Renal cortical epithelial cell (primary cell): ENCODE measurements around the gene GAL3ST2. TPM values are rescaled to one million over a fixed set of nuclear protein-coding genes. Genes with fewer than 3 reads are reported as not detected.
"Not testable (repeated sequence)": the region's sequence is repeated elsewhere in the genome, so short reads cannot be mapped to it uniquely, and the experiment has no call there.

Experiments
- DNase-seq: peaks from one replicate; pipeline ENCODE4 v3.0.0-alpha.2; 2011; ENCODE audit warnings: low read depth
- total RNA-seq: library from RNA; depleted of rRNA; stranded (reverse); fragments of >200 nt; gene quantifications from 2 replicates; pipeline ENCODE4 v1.2.3, GENCODE V29; 2014

GAL3ST2 gene
- total RNA-seq, 1 donor from 2014 or later = 0.70 TPM

DNA sequence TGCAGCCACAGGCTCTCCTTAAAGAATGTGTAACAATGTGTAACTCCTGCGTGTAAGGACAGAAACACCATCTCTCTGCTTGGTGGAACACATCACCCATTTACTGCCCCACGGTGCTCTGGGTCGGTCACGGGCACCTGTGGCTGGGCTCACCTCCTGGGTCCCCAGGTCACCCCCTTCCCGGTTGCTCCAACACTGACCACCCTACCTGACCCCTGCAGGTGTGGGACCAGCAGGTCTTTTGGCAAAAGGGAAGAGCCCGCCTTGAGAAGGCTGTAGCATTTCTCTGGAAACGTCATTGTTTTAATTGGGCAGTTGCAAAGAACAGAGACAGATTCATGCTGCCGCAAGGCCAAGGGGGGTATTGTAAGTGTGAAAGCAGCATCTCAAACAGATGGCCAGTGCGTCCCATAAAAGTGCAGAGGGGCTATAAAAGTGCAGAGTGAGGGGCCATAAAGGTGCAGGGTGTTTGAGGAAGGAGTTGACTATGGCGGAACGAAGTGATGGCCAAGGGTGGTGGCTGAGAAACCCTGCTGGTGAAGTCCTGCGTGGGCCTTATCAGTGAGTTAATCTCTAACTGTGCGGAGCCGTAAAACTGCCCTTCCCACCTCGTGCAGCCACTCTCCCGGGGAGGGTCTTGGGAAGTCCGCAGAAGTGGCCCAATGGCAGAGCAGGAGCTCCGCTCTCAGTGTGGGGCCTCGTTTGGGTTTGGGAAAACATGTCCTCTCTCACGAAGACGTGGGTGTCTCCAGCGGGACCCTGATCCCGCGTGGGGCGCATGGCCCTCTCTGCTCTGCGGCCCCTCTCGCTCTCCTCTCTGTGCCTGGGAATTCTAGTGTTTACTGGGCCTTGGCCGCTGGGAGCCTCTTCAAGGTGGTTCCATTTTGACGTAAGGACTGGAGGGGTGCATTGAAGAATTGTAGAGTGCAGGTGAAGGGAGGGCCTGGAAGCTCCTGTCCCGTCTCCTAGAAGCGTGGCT, 18.7 kb downstream of the GAL3ST2 start:
- DNase-seq = no peak

DNA sequence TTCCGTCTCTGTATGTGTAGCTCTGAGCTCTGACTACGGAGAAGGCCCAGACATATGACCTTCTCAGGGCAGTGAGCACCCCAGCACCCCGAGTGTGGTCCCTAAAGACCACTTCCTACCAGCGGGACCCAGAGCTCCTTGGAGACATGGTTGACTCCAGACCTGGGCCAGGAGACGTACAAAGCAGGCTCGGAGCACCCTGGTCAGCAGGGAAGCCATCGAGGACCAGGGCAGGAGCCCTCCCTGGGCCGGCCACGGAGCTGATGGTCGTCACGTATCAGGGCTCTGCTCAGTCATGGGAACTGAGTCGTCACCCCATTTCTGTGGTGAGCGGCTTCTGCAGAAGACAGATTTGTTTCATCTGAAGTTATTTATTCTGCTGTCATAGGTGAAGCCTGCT, 19.6 kb downstream of the GAL3ST2 start:
- no peak for DNase-seq

DNA sequence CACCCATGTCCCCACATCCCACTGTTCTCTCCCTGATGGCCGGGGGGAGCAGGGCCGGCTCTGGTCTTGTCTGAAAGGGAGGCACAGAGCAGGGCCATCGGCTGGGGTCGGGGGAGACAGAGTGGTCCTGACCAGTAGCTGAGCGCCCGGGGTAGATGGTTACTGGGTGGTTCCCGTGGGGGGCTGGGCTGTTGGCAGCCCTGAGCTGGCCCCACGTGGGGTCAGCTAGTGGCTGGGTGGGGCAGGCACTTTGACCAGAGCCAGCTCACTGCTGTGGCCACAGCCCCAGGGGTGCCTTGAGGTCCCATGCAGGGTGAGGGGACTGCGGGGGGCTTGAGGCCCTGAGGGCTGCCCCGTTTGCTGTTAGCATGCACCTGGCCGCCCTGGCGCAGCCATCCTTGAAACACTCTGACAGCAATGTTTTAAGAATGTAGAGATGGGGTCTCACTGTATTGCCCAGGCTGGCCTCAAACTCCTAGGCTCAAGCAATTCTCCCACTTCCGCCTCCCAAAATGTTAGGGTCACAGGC, 20.1 kb downstream of the GAL3ST2 start:
- DNase-seq = no peak

DNA sequence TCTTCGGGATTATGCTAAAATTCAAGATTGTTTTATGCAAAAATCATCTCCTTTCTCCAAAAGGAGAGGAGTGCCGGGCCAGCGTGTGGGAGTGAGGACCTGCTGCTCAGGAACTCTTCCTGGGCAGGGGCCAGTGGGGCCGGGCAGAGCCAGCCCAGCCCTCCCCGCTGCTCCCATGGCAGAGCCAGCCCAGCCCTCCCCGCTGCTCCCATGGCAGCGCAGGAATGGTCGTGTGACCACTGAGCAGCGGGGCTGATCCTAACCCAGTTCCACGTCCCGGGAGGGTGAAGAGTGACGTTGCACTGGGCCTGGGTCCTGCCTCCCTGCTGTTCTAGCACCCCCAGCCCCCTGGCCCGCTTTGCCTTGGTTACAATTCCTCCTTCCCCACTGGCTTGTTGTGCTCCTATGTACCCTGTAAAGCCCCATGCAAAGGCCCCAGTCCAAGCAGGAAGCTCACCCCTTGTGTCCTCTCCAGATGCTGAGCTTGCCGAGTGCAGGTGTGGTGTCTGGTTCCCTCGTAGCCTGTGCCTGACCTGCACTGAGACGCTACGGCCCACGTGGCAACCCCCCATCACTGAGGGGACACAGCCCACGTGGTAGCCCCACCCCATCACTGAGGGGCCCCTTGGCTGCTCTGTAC, 20.9 kb downstream of the GAL3ST2 start:
- DNase-seq = no peak

DNA sequence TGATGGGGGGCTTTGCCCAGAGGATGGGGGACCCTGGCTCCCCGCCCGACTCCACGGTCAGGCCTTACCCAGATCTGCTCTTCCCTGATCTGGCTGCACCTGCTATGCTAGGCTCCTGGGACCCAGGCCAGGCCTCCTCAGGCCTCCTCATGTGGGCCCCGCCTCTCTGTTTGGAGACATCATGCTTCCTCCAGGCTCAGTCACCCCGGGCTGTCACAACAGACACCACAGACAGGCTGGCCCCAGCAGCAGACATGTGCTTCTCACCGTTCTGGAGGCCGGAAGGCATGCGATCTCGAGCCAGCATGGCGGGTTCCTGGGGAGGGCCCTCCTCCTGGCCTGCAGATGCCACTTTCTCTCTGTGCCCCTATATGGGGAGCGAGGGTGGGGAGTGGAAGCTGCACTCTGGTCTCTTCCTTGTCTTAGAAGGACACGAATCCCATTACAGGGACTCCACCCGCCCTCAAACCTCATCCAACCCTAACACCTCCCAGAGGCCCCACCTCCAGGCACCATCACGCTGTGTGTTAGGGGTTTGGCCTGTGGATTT, 21.5 kb downstream of the GAL3ST2 start:
- DNase-seq = no peak

DNA sequence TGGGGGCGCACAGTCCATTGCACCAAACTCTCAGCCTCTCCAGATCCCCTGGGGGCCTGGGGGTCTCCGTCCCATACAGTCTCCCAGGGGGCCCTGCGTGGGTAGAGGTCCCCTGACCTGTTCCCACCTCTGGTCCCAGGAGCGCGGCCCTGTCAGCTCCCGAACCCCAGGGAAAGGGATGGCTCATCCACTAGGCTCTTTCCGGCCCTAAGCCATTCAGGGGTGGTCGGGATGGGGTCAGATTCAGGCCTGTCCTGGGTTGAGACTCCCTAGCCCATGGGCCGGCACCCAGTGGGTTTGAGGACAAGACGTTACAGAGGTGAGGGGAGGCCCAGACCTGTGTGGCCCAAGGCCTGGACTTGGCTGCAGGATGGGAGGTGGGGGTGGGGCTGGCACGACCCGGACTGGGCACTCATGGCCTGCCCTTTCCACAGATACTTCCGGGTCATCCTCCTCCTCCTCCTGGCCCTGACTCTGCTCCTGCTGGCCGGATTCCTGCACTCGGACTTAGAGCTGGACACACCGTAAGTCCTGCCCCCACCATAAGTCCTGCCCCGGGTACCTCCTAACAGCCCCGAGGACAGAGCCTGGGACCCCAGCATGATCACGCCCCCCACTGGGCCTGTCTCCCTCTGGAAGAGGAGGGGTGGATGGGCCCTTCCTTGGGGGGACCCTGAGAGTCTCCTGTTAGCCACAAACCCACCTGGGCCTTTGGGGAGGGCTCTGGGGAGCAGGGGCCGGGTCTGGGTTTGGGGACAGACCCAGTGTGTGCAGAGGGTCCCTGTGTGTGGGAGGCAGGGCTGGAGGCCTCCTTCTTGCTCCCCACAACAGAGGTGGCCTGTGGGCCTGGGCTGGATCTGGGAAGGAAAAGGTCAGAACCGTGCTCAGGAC, 22.3 kb downstream of the GAL3ST2 start:
- no peak for DNase-seq

DNA sequence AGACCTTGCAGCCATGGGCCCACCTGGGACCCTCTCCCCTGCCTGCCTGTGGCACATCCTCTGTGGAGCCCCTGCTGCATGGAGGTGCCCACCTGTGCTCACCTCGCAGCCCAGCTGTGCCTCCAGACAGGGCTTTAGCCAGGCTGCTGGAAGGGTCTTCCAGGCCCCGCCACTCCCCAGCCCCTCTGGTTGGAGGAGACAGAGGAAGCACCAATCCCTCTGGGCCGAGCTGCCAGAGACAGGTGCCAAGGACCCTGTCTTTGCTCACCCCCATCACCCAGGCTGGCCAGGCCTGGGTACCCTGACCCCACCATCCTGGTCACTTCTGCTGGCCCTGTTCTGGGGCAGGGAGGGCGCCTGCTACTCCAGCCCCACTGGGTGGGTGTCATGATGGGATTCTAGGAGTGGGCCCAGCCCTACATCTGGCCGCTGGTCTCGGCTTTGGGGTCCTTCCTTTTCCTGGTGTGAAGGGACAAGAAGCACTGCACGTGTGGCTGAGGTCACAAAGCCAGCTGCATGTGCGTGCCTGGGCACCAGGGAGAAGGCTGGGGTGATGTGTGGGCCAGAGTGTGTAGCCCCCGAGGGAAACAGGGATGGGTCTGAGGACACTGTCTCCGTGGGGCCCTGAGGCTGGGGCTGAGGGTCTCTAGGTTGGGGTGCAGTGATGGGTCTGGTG, 23.0 kb downstream of the GAL3ST2 start:
- no peak for DNase-seq

DNA sequence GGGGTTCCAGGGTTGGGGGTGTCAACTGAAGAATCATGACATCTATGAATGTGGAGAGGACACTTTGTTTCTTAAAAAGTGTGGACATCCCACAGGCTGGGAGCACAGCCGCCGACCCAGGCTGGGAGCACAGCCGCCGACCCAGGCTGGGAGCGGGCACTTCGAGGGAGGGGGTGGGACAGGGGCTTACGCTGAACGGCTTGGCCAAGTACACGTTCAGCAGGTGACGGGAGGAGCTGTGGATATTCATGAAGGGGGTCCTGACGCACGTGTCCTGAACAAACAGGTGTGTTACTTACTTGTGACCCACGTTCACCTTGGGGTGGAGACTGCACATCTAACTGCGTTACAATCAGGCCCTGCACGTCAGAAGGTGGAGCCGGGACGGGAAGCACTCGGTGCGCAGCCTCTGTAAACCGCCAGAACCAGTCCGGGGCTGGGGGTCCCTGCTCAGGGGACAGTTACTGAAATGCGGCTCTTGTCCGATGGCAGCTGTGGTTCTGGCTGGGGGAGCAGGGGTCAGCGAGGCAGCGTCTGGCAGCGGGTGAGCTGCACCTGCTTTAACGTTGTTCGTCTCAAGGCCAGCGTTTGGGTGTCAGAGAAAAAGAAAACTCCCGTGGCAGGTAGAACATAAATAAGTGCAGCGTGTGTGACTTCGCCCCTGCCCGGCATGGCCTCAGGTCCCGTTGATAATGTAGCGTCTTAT, 23.7 kb downstream of the GAL3ST2 start:
- not testable (repeated sequence) for DNase-seq

DNA sequence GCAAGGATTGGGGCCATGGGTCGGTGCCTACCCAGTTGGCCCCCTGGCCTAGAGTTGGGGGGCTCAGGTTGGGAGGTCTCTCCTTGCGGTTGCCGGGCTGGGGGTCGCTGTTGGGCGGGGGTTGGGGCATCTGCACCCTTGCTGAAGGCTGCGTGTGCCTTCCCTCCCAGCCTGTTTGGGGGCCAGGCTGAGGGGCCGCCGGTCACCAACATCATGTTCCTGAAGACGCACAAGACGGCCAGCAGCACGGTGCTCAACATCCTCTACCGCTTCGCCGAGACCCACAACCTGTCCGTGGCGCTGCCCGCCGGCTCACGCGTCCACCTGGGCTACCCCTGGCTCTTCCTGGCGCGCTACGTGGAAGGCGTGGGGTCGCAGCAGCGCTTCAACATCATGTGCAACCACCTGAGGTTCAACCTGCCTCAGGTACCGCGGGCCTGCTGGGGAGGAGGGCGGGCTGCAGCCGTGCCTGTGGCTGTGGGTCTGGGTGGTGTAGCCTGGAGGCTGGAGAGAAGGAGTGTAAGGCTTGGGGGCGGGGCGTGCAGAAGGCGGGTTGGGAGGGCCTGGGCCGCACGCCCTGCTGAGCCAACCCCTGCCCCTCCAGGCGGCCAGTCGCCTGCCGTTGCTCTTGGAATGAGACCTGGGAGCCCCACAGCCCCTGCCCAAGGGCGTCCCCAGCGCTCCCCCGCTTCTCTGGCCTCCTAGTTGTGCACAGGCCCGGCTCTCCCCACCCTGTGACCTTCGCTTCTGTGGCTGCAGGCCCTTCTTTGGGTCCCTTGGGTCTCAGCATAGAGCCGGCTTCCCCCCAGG, 25.2 kb downstream of the GAL3ST2 start:
- DNase-seq = no peak

DNA sequence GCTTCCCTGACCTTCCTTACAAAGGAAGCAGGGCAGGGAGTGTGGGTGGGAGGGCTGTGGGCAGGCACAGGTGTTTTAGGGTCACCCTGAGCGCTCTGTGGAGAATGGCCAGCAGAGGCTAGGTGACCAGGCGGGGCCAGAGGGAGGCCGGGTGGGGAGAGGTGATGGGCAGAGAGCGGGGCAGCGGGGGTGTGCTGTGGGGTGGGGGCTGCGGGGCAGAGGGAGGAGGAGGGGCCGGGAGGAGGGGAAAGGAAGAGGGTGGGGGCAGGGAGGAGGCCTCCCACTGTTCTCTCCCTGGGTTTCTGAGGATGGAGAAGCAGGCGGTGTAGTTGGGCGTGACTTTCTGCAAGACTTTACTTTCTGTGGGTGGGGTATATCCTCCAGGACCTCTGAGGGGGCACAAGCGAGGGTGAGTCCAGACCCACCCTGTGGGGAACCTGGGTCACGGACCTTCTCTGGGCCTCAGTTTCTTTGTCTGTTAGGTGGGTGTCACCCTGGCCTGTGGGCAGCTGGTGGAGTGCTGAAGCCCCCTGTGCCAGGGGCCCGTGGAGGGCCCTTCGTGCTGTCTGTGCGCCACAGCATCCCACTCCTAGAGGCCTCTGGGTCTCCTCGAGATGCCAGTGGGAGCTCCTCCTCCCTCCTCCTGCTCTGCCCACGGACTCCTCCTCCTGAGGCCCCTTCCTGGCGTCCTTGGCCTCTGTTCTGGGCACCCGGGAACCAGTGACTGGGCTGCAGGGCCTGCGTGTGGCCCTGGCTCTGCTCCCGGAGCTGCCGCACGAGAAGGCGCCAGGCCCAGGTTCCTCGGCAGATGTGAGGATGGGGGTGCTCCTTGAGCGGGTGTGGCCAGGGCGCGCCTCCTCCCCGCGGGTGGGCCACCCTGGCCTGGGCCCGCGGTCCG, 26.0 kb downstream of the GAL3ST2 start:
- DNase-seq = no peak

DNA sequence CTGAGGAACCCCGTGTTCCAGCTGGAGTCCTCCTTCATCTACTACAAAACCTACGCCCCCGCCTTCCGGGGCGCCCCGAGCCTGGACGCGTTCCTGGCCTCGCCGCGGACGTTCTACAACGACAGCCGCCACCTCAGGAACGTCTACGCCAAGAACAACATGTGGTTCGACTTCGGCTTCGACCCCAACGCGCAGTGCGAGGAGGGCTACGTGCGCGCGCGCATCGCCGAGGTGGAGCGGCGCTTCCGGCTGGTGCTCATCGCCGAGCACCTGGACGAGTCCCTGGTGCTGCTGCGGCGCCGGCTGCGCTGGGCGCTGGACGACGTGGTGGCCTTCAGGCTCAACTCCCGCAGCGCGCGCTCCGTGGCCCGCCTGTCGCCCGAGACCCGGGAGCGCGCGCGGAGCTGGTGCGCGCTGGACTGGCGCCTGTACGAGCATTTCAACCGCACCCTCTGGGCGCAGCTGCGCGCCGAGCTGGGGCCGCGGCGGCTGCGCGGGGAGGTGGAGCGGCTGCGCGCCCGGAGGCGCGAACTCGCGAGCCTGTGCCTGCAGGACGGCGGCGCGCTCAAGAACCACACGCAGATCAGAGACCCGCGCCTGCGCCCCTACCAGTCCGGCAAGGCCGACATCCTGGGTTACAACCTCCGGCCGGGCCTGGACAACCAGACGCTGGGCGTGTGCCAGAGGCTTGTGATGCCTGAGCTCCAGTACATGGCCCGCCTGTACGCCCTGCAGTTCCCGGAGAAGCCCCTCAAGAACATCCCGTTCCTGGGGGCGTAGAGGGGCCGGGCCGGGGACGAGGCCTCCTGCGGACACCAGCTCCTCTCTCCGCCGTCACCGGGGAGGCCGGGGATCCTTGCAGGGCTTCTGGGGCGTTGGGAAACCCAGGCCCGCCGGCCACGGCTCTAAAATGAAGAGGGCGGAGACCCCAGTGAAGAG, 27.0 kb downstream of the GAL3ST2 start:
- DNase-seq = peak; percentile 10

DNA sequence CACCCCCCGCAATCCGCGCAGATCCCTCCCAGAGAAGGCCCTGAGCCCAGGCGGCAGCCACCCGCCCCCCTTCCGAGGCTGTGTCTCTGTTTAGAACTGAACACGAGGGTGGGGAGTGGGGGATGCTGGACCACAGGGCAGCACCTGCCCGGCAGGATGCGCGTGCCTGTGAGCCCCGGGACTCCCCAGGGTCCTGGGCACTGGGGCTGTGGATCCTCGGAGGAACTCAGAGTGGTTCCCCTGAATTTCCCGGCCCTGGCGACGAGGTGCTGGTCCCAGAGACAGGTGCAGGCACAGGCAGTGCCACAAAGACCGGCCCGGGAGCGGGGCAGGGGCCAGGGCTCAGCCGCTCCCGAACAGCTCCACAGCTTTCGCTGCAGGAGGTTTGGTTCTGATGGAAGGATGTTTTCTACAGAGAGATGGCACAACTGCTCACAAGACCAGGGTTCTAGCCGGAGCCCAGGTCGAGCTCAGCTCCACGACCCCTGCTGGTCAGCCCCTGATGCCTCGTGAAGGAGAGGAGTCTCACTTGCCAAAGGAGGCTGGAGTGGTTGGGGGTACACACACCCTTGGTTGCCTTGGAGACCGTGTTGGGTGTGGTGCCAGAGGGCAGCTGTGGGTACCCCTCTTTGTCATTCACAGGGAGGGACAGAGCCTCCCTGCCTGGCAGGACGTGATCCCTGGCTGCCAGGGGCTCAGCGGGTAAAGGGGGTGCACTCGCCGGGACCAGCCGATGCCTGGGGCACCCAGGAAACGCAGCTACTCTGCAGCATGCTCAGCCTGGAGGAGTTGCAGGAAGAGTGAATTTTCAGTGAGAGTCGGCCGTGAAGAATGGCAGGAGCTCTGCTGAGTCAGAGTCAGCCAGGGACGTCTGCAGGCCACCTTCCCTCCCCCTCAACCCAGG, 28.0 kb downstream of the GAL3ST2 start:
- peak; percentile 63 for DNase-seq

DNA sequence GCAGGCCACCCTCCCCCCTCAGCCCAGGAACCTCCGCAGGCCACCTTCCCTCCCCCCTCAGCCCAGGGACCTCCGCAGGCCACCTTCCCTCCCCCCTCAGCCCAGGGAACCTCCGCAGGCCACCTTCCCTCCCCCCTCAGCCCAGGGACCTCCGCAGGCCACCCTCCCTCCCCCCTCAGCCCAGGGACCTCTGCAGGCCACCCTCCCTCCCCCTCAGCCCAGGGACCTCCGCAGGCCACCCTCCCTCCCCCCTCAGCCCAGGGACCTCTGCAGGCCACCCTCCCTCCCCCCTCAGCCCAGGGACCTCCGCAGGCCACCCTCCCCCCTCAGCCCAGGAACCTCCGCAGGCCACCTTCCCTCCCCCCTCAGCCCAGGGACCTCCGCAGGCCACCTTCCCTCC, 29.6 kb downstream of the GAL3ST2 start:
- not testable (repeated sequence) for DNase-seq

DNA sequence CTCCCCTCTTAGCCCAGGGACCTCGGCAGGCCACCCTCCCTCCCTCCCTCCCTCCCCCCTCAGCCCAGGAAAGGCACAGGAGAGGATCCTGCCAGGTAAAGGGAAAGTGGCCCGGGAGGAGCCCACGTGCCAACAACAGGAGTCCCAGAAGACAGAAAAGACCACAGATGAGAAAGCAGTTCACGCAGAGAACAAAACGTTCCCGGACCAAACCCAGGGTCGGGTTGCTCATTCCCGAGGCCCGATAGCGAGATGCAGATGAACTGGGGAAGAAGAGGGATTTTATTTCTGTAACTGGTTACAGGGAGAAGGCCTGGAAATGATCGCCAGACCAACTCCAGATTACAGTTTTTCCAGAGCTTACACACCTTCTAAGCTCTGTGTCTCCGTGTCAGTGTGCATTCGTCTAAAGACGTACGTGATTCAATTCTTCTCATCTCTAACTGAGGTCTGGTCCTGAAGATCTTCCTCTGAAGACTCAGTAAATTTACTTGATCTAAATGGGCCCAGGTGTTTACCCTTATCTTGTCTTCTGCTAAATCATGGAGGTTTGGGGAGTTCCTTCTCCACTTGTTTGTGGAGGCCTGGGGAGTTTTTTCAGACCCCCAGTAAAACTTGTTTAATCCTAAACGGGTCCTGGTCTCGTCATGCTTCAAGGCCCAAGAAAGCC, 31.6 kb downstream of the GAL3ST2 start:
- peak; percentile 63 for DNase-seq

DNA sequence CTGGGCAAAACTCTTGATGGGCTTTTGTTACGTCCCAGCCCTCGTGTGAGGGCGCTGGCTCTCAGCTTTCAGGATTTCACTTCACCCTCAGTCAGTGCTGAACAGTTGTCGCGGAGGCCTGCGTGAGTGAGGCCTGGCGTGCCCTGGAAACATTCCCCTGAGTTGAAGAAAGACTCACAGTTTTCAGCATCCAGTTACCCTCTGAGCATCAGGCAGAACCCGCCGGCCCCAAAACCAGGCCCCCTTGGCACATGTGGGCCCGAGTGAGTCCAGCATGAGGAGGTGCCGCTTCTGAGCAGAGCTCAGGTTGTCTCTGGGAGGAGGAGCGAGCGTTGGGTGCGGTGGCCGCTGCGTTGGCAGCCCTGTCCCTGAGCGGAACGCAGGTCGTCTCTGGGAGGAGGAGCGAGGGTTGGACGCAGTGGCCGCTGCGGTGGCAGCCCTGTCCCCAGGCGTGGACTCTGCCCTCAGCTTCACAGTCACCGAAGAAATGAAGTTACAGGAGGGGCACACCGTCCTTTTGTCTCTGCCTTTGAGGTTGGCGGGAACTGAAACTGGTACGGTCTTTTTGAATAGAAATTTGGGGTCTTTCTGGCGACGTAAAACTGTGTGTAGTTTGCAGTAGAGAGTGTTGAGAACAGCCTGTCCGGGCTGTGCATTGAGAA, 32.2 kb downstream of the GAL3ST2 start, which contains the start of gene NEU4:
Gene NEU4, plus strand, starts transcription at position 473 of the 662 bp plus-strand sequence. CDS start 5,292 bp downstream, outside the sequence.
- DNase-seq = peak; percentile 22
